ENCODE data around the gene TPSG1.

The TPSG1 gene

DNA sequence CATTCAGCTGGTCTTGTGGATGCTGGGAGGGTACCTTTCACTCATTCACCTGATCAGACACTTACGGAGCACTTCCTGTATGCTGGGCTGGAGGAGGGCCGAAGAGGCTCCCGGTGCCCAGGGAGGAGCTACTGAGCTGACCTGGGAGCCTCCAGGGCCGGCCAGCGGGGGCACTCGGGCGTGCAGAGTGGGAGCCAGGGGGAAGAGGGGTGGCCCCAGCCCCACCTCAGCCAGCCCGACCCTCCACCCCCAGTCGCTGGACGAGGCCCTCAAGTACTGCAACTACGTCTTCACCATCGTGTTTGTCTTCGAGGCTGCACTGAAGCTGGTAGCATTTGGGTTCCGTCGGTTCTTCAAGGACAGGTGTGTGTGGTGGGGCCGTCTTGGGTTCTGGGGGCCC lies 10.3 kb downstream of the TPSG1 start:
- TF ChIP-seq, protein P1, sequence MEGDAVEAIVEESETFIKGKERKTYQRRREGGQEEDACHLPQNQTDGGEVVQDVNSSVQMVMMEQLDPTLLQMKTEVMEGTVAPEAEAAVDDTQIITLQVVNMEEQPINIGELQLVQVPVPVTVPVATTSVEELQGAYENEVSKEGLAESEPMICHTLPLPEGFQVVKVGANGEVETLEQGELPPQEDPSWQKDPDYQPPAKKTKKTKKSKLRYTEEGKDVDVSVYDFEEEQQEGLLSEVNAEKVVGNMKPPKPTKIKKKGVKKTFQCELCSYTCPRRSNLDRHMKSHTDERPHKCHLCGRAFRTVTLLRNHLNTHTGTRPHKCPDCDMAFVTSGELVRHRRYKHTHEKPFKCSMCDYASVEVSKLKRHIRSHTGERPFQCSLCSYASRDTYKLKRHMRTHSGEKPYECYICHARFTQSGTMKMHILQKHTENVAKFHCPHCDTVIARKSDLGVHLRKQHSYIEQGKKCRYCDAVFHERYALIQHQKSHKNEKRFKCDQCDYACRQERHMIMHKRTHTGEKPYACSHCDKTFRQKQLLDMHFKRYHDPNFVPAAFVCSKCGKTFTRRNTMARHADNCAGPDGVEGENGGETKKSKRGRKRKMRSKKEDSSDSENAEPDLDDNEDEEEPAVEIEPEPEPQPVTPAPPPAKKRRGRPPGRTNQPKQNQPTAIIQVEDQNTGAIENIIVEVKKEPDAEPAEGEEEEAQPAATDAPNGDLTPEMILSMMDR (IDR thresholded peaks at IDR 0.05; ENCODE audit: unreplicated experiment in 3 of 3), result no peak

GRCh38 chr16:1213796-1214372 lies 11.2 kb downstream of the TPSG1 start:
- Mint-ChIP-seq H3K4me1 (no peaks in the 10 kb centered on the region), H3K36me3 (ENCODE audit: low read depth) (no peaks in the 10 kb centered on the region), H3K27ac (no peak overlapping the region), H3K27me3 (ENCODE audit: low read depth) (no peaks in the 10 kb centered on the region), H3K9me3 (no peaks in the 10 kb centered on the region), H3K4me3 (no peak overlapping the region)
- TF ChIP-seq, protein P1 (IDR thresholded peaks at IDR 0.05; ENCODE audit: unreplicated experiment in 3 of 3), result no peak

More for the DNA sequence above, 10.3 kb downstream of the TPSG1 start:
- no peaks in the 10 kb centered on the region for H3K9me3 Mint-ChIP-seq
- no peak overlapping the region for H3K4me3 Mint-ChIP-seq
- no peaks in the 10 kb centered on the region for H3K27me3 Mint-ChIP-seq (ENCODE audit: low read depth)
- H3K4me1 Mint-ChIP-seq, result no peaks in the 10 kb centered on the region
- no peaks in the 10 kb centered on the region for H3K36me3 Mint-ChIP-seq (ENCODE audit: low read depth)
- no peak overlapping the region for H3K27ac Mint-ChIP-seq

- no peaks in the 10 kb centered on the region for H3K36me3 Mint-ChIP-seq (ENCODE audit: low read depth)
- no peaks in the 10 kb centered on the region for H3K4me1 Mint-ChIP-seq
- H3K9me3 Mint-ChIP-seq, result no peaks in the 10 kb centered on the region
- TF ChIP-seq, protein P1 (IDR thresholded peaks at IDR 0.05; ENCODE audit: unreplicated experiment in 3 of 3), result no peak
- H3K27ac Mint-ChIP-seq, result no peak overlapping the region
- H3K4me3 Mint-ChIP-seq, result no peak overlapping the region
- no peaks in the 10 kb centered on the region for H3K27me3 Mint-ChIP-seq (ENCODE audit: low read depth)
Observed at GRCh38 chr16:1213231-1213630, 11.8 kb downstream of the TPSG1 start.

DNA sequence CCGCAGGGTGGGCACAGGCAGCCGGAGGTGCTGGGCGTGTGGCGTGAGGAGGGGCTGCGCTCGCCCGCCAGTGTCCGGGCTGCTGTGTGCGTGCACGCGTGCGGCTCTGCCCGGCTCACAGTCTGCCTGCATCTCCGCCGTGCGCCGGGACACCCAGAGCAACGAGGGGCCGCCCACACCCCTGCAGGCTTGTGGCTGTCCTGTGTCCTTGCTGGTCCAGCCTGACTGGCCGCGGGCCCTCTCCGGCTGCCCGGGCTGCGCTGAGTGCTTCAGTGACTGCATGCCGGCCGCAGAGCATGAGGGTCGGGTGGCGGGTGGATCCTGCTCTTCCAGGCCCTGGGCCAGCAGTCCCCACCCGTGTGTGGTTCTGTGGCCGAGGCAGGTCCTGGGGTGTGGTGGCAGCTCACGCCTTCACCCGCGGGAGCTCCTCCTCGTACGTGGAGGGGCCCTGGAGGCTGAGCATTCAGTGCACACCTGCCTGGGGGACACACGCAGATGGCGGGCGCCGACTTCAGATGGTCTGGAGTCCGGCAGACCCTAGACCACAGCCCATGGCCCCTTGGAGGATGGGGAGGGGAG lies 12.4 kb downstream of the TPSG1 start:
- Mint-ChIP-seq H3K36me3 (ENCODE audit: low read depth) (no peaks in the 10 kb centered on the region), H3K9me3 (no peaks in the 10 kb centered on the region), H3K27me3 (ENCODE audit: low read depth) (no peaks in the 10 kb centered on the region), H3K4me1 (no peaks in the 10 kb centered on the region), H3K27ac (no peak overlapping the region), H3K4me3 (no peak overlapping the region)
- TF ChIP-seq, protein P1 (IDR thresholded peaks at IDR 0.05; ENCODE audit: unreplicated experiment in 3 of 3), result no peak

GRCh38 chr16:1211451-1212268 lies 13.4 kb downstream of the TPSG1 start:
- TF ChIP-seq, protein P1 (IDR thresholded peaks at IDR 0.05; ENCODE audit: unreplicated experiment in 3 of 3), result no peak
- no peak overlapping the region for H3K27ac Mint-ChIP-seq
- H3K4me1 Mint-ChIP-seq, result no peaks in the 10 kb centered on the region
- no peaks in the 10 kb centered on the region for H3K36me3 Mint-ChIP-seq (ENCODE audit: low read depth)
- no peaks in the 10 kb centered on the region for H3K27me3 Mint-ChIP-seq (ENCODE audit: low read depth)
- H3K9me3 Mint-ChIP-seq, result no peaks in the 10 kb centered on the region
- H3K4me3 Mint-ChIP-seq, result no peak overlapping the region
